GM10847 (cell line): Measurements from ENCODE around the gene CHD3.

ENCODE experiments used
- POLR2A ChIP-seq: IDR thresholded peaks from 2 replicates; pipeline ENCODE4 v1.6.1; 2011; ENCODE audit not compliant: insufficient read length; ENCODE audit errors: extremely low read depth

The CHD3 gene

GRCh38 chr17:7888184-7888920 is at the start of gene CHD3:
CHD3 (plus strand) TSS chr17:7888789; CDS start chr17:7889001, 212 bp downstream.
- TF ChIP-seq POLR2A: no peak

DNA sequence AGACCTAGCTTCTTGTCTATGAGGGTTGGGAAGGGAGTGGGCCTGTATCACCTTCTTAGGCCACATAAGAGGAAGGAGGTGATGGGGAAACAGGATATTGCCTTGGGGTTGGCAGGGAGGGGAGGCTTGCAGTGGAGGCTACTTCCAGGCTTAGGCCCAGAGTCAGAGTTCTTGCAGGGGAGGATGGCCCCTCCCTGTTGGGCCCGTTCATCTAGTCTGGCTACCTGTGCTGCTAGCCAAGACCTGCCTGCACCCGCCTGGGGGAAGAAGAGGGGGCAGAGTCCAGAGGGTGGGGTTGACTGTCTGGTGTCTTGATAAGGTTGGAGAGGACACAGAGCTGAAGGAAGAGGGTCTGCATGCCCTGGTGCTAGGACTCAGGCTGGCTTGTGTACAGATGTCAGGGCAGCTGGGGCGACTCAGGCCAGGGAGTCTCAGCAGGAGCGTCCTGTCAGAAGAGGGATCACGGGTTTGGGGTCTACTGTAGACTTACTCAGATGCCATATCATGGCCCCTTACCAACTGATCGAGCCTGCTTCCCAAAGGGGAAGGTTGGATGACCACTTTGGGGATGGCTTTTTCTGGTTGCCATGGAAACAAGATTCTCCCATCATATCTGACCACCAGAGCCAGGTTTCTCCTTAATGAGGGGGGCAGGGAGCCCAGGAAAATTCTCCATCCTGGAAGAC is 49.3 kb upstream of the CHD3 start:
- no peak for TF ChIP-seq POLR2A

GRCh38 chr17:7839876-7840261 is 48.7 kb upstream of the CHD3 start:
- TF ChIP-seq POLR2A: no peak

DNA sequence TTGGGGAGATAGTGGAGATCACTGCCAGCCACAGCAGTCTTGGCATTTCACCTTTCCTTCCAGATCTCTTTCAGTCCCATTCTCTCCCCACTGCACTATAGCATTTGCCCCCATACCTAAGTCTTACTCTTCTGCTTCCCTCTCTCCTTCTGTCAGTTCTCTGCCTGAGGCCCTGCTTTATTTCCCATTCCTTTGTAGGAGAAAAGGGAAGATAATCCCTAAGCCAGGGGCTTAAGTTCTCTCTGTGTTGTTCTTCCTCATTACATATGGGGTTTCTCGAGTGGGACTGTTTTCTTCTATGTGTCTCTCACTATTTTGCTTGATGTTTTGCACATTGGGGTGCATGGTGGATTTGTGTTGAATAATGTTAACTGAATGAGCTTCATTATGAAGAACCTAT is 48.1 kb upstream of the CHD3 start:
- TF ChIP-seq POLR2A: no peak

DNA sequence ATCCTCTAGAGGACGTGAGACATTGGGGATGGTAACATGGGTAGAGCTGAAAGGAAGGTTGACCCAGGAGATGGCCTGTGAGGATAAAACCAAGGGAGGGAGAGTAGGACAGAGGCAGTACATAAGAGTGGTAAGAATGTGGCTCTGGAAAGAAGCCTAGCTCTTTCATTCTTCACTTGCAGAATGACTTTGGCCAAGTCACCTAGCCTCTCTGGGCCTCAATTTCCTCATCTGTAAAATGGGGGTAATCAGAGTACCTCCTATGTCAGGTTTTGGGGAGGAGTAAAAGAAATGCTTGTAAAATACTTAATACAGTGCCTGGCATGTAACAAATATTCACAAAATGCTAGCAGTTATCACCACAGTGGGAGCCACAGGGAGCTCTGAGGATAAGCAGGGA is 47.7 kb upstream of the CHD3 start:
- TF ChIP-seq POLR2A: no peak

DNA sequence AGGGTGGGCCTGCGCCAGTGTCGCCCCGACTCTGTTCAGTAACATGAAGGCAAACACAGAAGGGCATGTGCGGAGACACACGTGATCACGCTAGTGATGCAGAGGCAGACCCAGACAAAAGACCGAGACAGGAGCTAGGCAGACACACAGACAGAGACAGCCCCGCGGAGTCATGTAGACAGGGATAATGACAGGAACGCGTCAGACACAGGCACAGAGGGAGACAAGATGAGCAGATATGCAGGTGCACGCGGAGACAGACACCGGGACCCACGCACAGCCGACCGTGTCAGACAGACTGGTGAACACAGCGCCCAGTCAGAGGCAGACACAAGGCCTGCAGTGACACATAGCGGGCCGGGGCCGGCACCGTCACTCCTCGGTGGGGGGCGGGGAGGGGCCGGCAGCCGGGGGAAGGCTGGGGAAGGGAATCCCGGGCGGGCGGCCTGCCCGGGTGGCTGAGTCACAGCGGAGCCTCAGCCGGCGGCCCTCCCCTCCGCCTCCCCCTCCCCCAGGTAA is 47.1 kb upstream of the CHD3 start:
- TF ChIP-seq POLR2A: no peak

- peak; percentile 5 for TF ChIP-seq POLR2A
These were observed 46.6 kb upstream of the CHD3 start for GRCh38 chr17:7841915-7842379.

- no peak for TF ChIP-seq POLR2A
These were observed 46.0 kb upstream of the CHD3 start for GRCh38 chr17:7842380-7843256.

GRCh38 chr17:7843257-7843535 is 45.4 kb upstream of the CHD3 start:
- TF ChIP-seq POLR2A: no peak

DNA sequence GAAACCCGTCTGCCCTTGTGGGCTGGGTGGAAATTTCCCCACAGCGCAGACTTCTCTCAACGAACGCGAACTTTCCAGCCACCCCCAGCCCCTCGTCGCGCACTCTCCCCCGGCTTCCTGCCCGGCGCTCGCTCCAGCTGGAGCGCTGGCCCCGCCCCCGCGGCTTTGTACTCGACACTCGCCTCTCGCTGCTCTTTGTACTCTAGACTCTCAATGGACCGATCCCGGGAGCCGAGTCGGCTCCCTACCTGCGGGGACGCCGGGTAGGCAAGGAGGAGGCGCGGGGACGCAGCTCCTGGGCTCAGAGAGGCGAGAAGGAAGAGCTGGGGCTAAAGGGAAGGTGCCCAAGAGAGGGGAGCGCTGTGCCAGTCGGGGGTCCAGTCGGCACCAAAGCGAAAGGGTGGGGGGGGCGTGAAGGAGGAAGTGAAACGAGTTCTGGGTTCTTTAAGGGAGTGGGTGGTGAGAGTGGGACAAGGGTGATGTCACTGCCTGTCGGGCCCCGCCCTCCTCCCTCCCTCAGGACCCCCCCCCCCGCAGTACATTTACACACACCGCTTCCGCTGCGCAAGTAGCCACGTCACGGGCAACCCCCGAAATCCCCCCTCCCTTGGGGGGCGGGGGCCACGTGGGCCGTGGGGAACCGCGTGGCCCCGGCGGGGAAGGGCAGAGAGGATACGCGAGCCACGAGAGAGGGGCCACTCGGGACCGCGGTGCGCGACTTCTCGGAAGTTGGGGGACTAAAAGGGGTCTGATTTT is 44.9 kb upstream of the CHD3 start:
- TF ChIP-seq POLR2A: peak; percentile 57

GRCh38 chr17:7844292-7845154 is 44.1 kb upstream of the CHD3 start:
- TF ChIP-seq POLR2A: no peak

- no peak for TF ChIP-seq POLR2A
These were observed 43.1 kb upstream of the CHD3 start for GRCh38 chr17:7845359-7846062.

- TF ChIP-seq POLR2A: no peak
These were observed 42.4 kb upstream of the CHD3 start for GRCh38 chr17:7846063-7846735.
